Measurements from ENCODE around the gene COG5. TPM values are rescaled to one million over a fixed set of nuclear protein-coding genes. Genes with fewer than 3 reads are reported as not detected.

Gene COG5
- total RNA-seq, 1 experiment from 2014 or later: 23.6 TPM

GRCh38 chr7:107294182-107294581 lies 269.5 kb downstream of the COG5 start:
- intact Hi-C loops (cut with micrococcal nuclease; ENCODE audit: unreplicated experiment): no loop called here
- no peaks in the 10 kb centered on the region for H3K36me3 Mint-ChIP-seq (ENCODE audit: insufficient read depth, unreplicated experiment)
- no peak for DNase-seq
- no peak overlapping the region for H3K4me3 Mint-ChIP-seq (ENCODE audit: low read depth, unreplicated experiment)
- no peak overlapping the region for H3K27ac Mint-ChIP-seq (ENCODE audit: unreplicated experiment)
- TF ChIP-seq CTCF (IDR thresholded peaks at IDR 0.05; ENCODE audit: unreplicated experiment): no peak
- H3K9me3 Mint-ChIP-seq (ENCODE audit: low read depth, unreplicated experiment): no peaks in the 10 kb centered on the region
- H3K4me1 Mint-ChIP-seq (ENCODE audit: low read depth, unreplicated experiment): no peaks in the 10 kb centered on the region
- H3K27me3 Mint-ChIP-seq (ENCODE audit: unreplicated experiment): no peaks in the 10 kb centered on the region
- BruUV-seq (replicated peaks): no TSS peak
- CTCF ChIA-PET: no interaction called here

GRCh38 chr7:107292591-107292990 lies 271.1 kb downstream of the COG5 start:
- no peak for TF ChIP-seq CTCF (IDR thresholded peaks at IDR 0.05; ENCODE audit: unreplicated experiment)
- BruUV-seq (replicated peaks): no TSS peak
- CTCF ChIA-PET: interaction anchor here (0.6 kb wide), 1 partner anchor 23 kb away, joined by 4 read pairs; no protein-coding TSS in a partner anchor
- no peaks in the 10 kb centered on the region for H3K4me1 Mint-ChIP-seq (ENCODE audit: low read depth, unreplicated experiment)
- H3K27ac Mint-ChIP-seq (ENCODE audit: unreplicated experiment): no peak overlapping the region
- no peaks in the 10 kb centered on the region for H3K36me3 Mint-ChIP-seq (ENCODE audit: insufficient read depth, unreplicated experiment)
- H3K27me3 Mint-ChIP-seq (ENCODE audit: unreplicated experiment): no peaks in the 10 kb centered on the region
- no peaks in the 10 kb centered on the region for H3K9me3 Mint-ChIP-seq (ENCODE audit: low read depth, unreplicated experiment)
- DNase-seq: no peak
- no peak overlapping the region for H3K4me3 Mint-ChIP-seq (ENCODE audit: low read depth, unreplicated experiment)
- intact Hi-C loops (cut with micrococcal nuclease; ENCODE audit: unreplicated experiment): no loop called here

GRCh38 chr7:107291434-107291833 lies 272.3 kb downstream of the COG5 start:
- intact Hi-C loops (cut with micrococcal nuclease; ENCODE audit: unreplicated experiment): no loop called here
- Mint-ChIP-seq H3K27ac (ENCODE audit: unreplicated experiment) (no peak overlapping the region), H3K36me3 (ENCODE audit: insufficient read depth, unreplicated experiment) (no peaks in the 10 kb centered on the region), H3K4me1 (ENCODE audit: low read depth, unreplicated experiment) (no peaks in the 10 kb centered on the region), H3K9me3 (ENCODE audit: low read depth, unreplicated experiment) (no peaks in the 10 kb centered on the region), H3K27me3 (ENCODE audit: unreplicated experiment) (no peaks in the 10 kb centered on the region), H3K4me3 (ENCODE audit: low read depth, unreplicated experiment) (no peak overlapping the region)
- DNase-seq: no peak
- no peak for TF ChIP-seq CTCF (IDR thresholded peaks at IDR 0.05; ENCODE audit: unreplicated experiment)
- BruUV-seq (replicated peaks): no TSS peak
- CTCF ChIA-PET: no interaction called here

- intact Hi-C loops (cut with micrococcal nuclease; ENCODE audit: unreplicated experiment): no loop called here
- TF ChIP-seq CTCF (IDR thresholded peaks at IDR 0.05; ENCODE audit: unreplicated experiment): no peak
- CTCF ChIA-PET: no interaction called here
Measured at GRCh38 chr7:107286751-107287621, 276.7 kb downstream of the COG5 start.

More at GRCh38 chr7:107286751-107287621, 276.7 kb downstream of the COG5 start:
- no peaks in the 10 kb centered on the region for H3K27me3 Mint-ChIP-seq (ENCODE audit: unreplicated experiment)
- H3K4me1 Mint-ChIP-seq (ENCODE audit: low read depth, unreplicated experiment): no peaks in the 10 kb centered on the region
- BruUV-seq (replicated peaks): no TSS peak
- H3K36me3 Mint-ChIP-seq (ENCODE audit: insufficient read depth, unreplicated experiment): no peaks in the 10 kb centered on the region
- no peak for DNase-seq
- H3K9me3 Mint-ChIP-seq (ENCODE audit: low read depth, unreplicated experiment): no peaks in the 10 kb centered on the region
- no peak overlapping the region for H3K27ac Mint-ChIP-seq (ENCODE audit: unreplicated experiment)
- H3K4me3 Mint-ChIP-seq (ENCODE audit: low read depth, unreplicated experiment): no peak overlapping the region

Data from Calu3 (cell line).